Left ventricle myocardium inferior (tissue), 1 donor: Measurements from ENCODE around the gene CARD19. TPM values are rescaled to one million over a fixed set of nuclear protein-coding genes. Genes with fewer than 3 reads are reported as not detected.
A peak's percentile ranks its signal among the peaks of the same experiment; 100 is the strongest.

Experiments
- DNase-seq: peaks from one replicate; pipeline ENCODE4 v3.0.0-alpha.2; 2020
- H3K27ac ChIP-seq: fragments of 200-600 bp; replicated peaks from 2 replicates; pipeline ENCODE4 v1.8.0; 2021
- H3K27me3 ChIP-seq: fragments of 200-600 bp; 2 replicates; pipeline ENCODE4 v1.8.0; 2021; ENCODE audit warnings: low read depth
- H3K36me3 ChIP-seq: fragments of 200-600 bp; 2 replicates; pipeline ENCODE4 v1.8.0; 2021
- H3K4me1 ChIP-seq: fragments of 200-600 bp; 2 replicates; pipeline ENCODE4 v1.8.0; 2021
- H3K4me3 ChIP-seq: fragments of 200-600 bp; 2 replicates; pipeline ENCODE4 v1.8.0; 2021; ENCODE audit warnings: mild to moderate bottlenecking, moderate library complexity
- H3K9me3 ChIP-seq: fragments of 200-600 bp; replicated peaks from 2 replicates; pipeline ENCODE4 v1.8.0; 2021
- CTCF ChIP-seq: fragments of 200-600 bp; IDR thresholded peaks from 2 replicates; pipeline ENCODE4 v1.8.0; 2021; ENCODE audit warnings: antibody characterized with exemption, mild to moderate bottlenecking, borderline replicate concordance
- intact Hi-C: fragments of 100-400 bp; cut with micrococcal nuclease; formaldehyde crosslinking; loops from one replicate; pipeline ENCODE4 v1.11.0; 2022
- long read RNA-seq: library from polyadenylated mRNA; unstranded; transcript quantifications from one replicate; pipeline ENCODE4 v2.0.0, GENCODE V29; 2021
- total RNA-seq: library from RNA; stranded (reverse); fragmentation: NEBNext Ultra II Directional; extraction: Animal tissue kit (Norgen Biotek cat#: 25700); gene quantifications from one replicate; pipeline ENCODE4 v1.2.1, GENCODE V29; 2021
- donor health status: DM: no; HTN: yes; CAD: no; lungs with severe emphysema.

CARD19 gene
- 35.8 TPM for total RNA-seq
- long read RNA-seq, transcript CARD19-204 (5 exons, 660 nt): minor isoform, 6 of 39 reads
- long read RNA-seq, transcript CARD19-201 (6 exons, 855 nt): major isoform, 14 of 39 reads
- long read RNA-seq, transcript CARD19-207 (6 exons, 759 nt): minor isoform, 7 of 39 reads
- long read RNA-seq, partial matches to known transcripts: 2 of 39 reads
- long read RNA-seq, other reads (novel, unspliced or antisense): 9 of 39 reads

GRCh38 chr9:93096131-93096802 is at the start of gene CARD19:
TSS of gene CARD19 (plus strand) at chr9:93096217. CDS start at chr9:93096346, 129 bp downstream.
- H3K4me3 ChIP-seq: peak within 1 kb of the TSS; percentile 97
- peak; percentile 59 for DNase-seq
- peaks cover 70% of the 10 kb centered on the region for H3K4me1 ChIP-seq
- H3K27ac ChIP-seq: peak within 1 kb of the TSS; percentile 97
- intact Hi-C loops: no loop called here
- no peaks in the 10 kb centered on the region for H3K36me3 ChIP-seq
- H3K9me3 ChIP-seq: peaks cover 6% of the 10 kb centered on the region
- TF ChIP-seq CTCF: peak; percentile 15
- H3K27me3 ChIP-seq: no peaks in the 10 kb centered on the region

- DNase-seq: no peak
- Histone ChIP-seq H3K27me3 (no peaks in the 10 kb centered on the region), H3K36me3 (no peaks in the 10 kb centered on the region), H3K4me3 (no peak overlapping the region), H3K9me3 (peaks cover 5% of the 10 kb centered on the region), H3K27ac (no peak overlapping the region), H3K4me1 (peaks cover 17% of the 10 kb centered on the region)
- intact Hi-C loops: no loop called here
- TF ChIP-seq CTCF: no peak
Measured at GRCh38 chr9:93048566-93049448, 47.2 kb upstream of the CARD19 start.

GRCh38 chr9:93049491-93049890 is 46.5 kb upstream of the CARD19 start:
- Histone ChIP-seq H3K4me1 (peaks cover 17% of the 10 kb centered on the region), H3K36me3 (no peaks in the 10 kb centered on the region), H3K9me3 (peaks cover 5% of the 10 kb centered on the region), H3K27me3 (no peaks in the 10 kb centered on the region), H3K4me3 (no peak overlapping the region), H3K27ac (no peak overlapping the region)
- no peak for TF ChIP-seq CTCF
- no peak for DNase-seq
- intact Hi-C loops: no loop called here

- H3K4me3 ChIP-seq: no peak overlapping the region
- no peaks in the 10 kb centered on the region for H3K27me3 ChIP-seq
- peaks cover 17% of the 10 kb centered on the region for H3K4me1 ChIP-seq
- peaks cover 5% of the 10 kb centered on the region for H3K9me3 ChIP-seq
- no peak for DNase-seq
- H3K27ac ChIP-seq: no peak overlapping the region
- H3K36me3 ChIP-seq: no peaks in the 10 kb centered on the region
- intact Hi-C loops: no loop called here
- no peak for TF ChIP-seq CTCF
Measured at GRCh38 chr9:93050231-93050630, 45.8 kb upstream of the CARD19 start.

GRCh38 chr9:93051680-93052089 is 44.3 kb upstream of the CARD19 start:
- intact Hi-C loops: no loop called here
- Histone ChIP-seq H3K4me3 (no peak overlapping the region), H3K27ac (peak overlapping the region; percentile 36), H3K27me3 (no peaks in the 10 kb centered on the region), H3K36me3 (no peaks in the 10 kb centered on the region), H3K4me1 (peaks cover 17% of the 10 kb centered on the region), H3K9me3 (no peaks in the 10 kb centered on the region)
- TF ChIP-seq CTCF: no peak
- peak; percentile 34 for DNase-seq
